ENCODE results near the gene LCLAT1. TPM values are rescaled to one million over a fixed set of nuclear protein-coding genes. Genes with fewer than 3 reads are reported as not detected.
"Not testable (repeated sequence)": the region's sequence is repeated elsewhere in the genome, so short reads cannot be mapped to it uniquely, and the experiment has no call there.

Gene LCLAT1
- total RNA-seq, 1 donor from 2014 or later, result 8.2 TPM

- intact Hi-C loops (cut with DNase I), result no loop called here
- no peak for ATAC-seq
- no peak for DNase-seq (ENCODE audit: low spot score)
Measured at GRCh38 chr2:30615926-30616325, 168.9 kb downstream of the LCLAT1 start.

GRCh38 chr2:30620102-30620501 lies 173.1 kb downstream of the LCLAT1 start:
- ATAC-seq, result no peak
- intact Hi-C loops (cut with DNase I), result no loop called here
- DNase-seq (ENCODE audit: low spot score), result no peak

GRCh38 chr2:30621836-30622235 lies 174.8 kb downstream of the LCLAT1 start:
- DNase-seq (ENCODE audit: low spot score), result no peak
- intact Hi-C loops (cut with DNase I), result no loop called here
- no peak for ATAC-seq

GRCh38 chr2:30622452-30622851 lies 175.4 kb downstream of the LCLAT1 start:
- DNase-seq (ENCODE audit: low spot score) (no peak), ATAC-seq (no peak)
- intact Hi-C loops (cut with DNase I), result no loop called here

GRCh38 chr2:30625276-30625675 lies 178.2 kb downstream of the LCLAT1 start:
- intact Hi-C loops (cut with DNase I), result no loop called here
- ATAC-seq, result no peak
- DNase-seq (ENCODE audit: low spot score), result no peak

GRCh38 chr2:30625701-30626100 lies 178.7 kb downstream of the LCLAT1 start:
- no peak for DNase-seq (ENCODE audit: low spot score)
- no peak for ATAC-seq
- intact Hi-C loops (cut with DNase I), result no loop called here

- no peak for ATAC-seq
- DNase-seq (ENCODE audit: low spot score), result no peak
- intact Hi-C loops (cut with DNase I), result no loop called here
Measured at GRCh38 chr2:30626397-30626796, 179.4 kb downstream of the LCLAT1 start.

- intact Hi-C loops (cut with DNase I), result no loop called here
- no peak for DNase-seq (ENCODE audit: low spot score)
- ATAC-seq, result no peak
Measured at GRCh38 chr2:30627151-30627550, 180.1 kb downstream of the LCLAT1 start.

- ATAC-seq (no peak), DNase-seq (ENCODE audit: low spot score) (no peak)
- intact Hi-C loops (cut with DNase I), result no loop called here
Measured at GRCh38 chr2:30628341-30628740, 181.3 kb downstream of the LCLAT1 start.

GRCh38 chr2:30629866-30630265 lies 182.8 kb downstream of the LCLAT1 start:
- intact Hi-C loops (cut with DNase I), result no loop called here
- ATAC-seq (no peak), DNase-seq (ENCODE audit: low spot score) (no peak)

- intact Hi-C loops (cut with DNase I), result no loop called here
- ATAC-seq, result no peak
Measured at GRCh38 chr2:30631051-30631671, 184.1 kb downstream of the LCLAT1 start.

GRCh38 chr2:30633039-30633438 lies 186.0 kb downstream of the LCLAT1 start:
- ATAC-seq (no peak), DNase-seq (ENCODE audit: low spot score) (no peak)
- intact Hi-C loops (cut with DNase I), result no loop called here

More at GRCh38 chr2:30631051-30631671, 184.1 kb downstream of the LCLAT1 start:
- DNase-seq (ENCODE audit: low spot score), result no peak

- intact Hi-C loops (cut with DNase I), result no loop called here
- DNase-seq (ENCODE audit: low spot score) (no peak), ATAC-seq (no peak)
Measured at GRCh38 chr2:30636311-30636710, 189.3 kb downstream of the LCLAT1 start.

- ATAC-seq, result no peak
- intact Hi-C loops (cut with DNase I), result no loop called here
- no peak for DNase-seq (ENCODE audit: low spot score)
Measured at GRCh38 chr2:30639836-30640235, 192.8 kb downstream of the LCLAT1 start.

GRCh38 chr2:30641765-30642345 lies 194.8 kb downstream of the LCLAT1 start:
- intact Hi-C loops (cut with DNase I), result no loop called here
- ATAC-seq (no peak), DNase-seq (ENCODE audit: low spot score) (no peak)

- intact Hi-C loops (cut with DNase I); ATAC-seq: not testable (repeated sequence)
Measured at GRCh38 chr2:30643013-30643412, 196.0 kb downstream of the LCLAT1 start.

GRCh38 chr2:30643674-30644073 lies 196.6 kb downstream of the LCLAT1 start:
- no peak for DNase-seq (ENCODE audit: low spot score)
- ATAC-seq, result no peak
- intact Hi-C loops (cut with DNase I), result no loop called here

More at GRCh38 chr2:30643013-30643412, 196.0 kb downstream of the LCLAT1 start:
- not testable (repeated sequence) for DNase-seq (ENCODE audit: low spot score)

- DNase-seq (ENCODE audit: low spot score) (no peak), ATAC-seq (no peak)
- intact Hi-C loops (cut with DNase I), result no loop called here
Measured at GRCh38 chr2:30645081-30645744, 198.2 kb downstream of the LCLAT1 start.

- intact Hi-C loops (cut with DNase I), result no loop called here
- ATAC-seq (no peak), DNase-seq (ENCODE audit: low spot score) (no peak)
Measured at GRCh38 chr2:30645745-30646119, 198.7 kb downstream of the LCLAT1 start.

- ATAC-seq (no peak), DNase-seq (ENCODE audit: low spot score) (no peak)
- intact Hi-C loops (cut with DNase I), result no loop called here
Measured at GRCh38 chr2:30647752-30648457, 200.9 kb downstream of the LCLAT1 start.
